ENCODE data around the gene RPP25L. TPM values are rescaled to one million over a fixed set of nuclear protein-coding genes. Genes with fewer than 3 reads are reported as not detected.
A peak's percentile ranks its signal among the peaks of the same experiment; 100 is the strongest.

The RPP25L gene
- total RNA-seq, result 7.2 TPM

- Histone ChIP-seq H3K9me3 (no peaks in the 10 kb centered on the region), H3K4me1 (peaks cover 3 to 13% of the 10 kb centered on the region in 2 donors), H3K36me3 (peaks cover 17 to 38% of the 10 kb centered on the region in 2 donors), H3K4me3 (peak within 1 kb of the TSS; percentile 77 to 92), H3K27ac (peak within 1 kb of the TSS; percentile 71 to 83), H3K27me3 (no peaks in the 10 kb centered on the region)
- DNase-seq (ENCODE audit: low spot score in 2 of 2), result peak; percentile 63 to 92
- intact Hi-C loops (cut with DNase I), result loop anchor here (1.0 to 5.0 kb wide), 6 partner anchors 8 to 155 kb away; partner anchors contain the start of genes CCL27, DCTN3, DNAI1 and ENHO
- TF ChIP-seq CTCF (IDR thresholded peaks at IDR 0.05), result no peak
Measured at GRCh38 chr9:34611811-34612787, at the start of gene RPP25L. Gene RPP25L, minus strand, starts transcription at chr9:34612097. Its CDS starts 801 bp downstream, at chr9:34611296.

- H3K36me3 ChIP-seq, result peaks cover 28 to 38% of the 10 kb centered on the region in 2 donors
- no peaks in the 10 kb centered on the region for H3K9me3 ChIP-seq
- DNase-seq (ENCODE audit: low spot score in 2 of 2), result no peak
- H3K4me3 ChIP-seq, result no peak overlapping the region
- peaks cover 9 to 18% of the 10 kb centered on the region in 2 donors for H3K4me1 ChIP-seq
- no peaks in the 10 kb centered on the region for H3K27me3 ChIP-seq
- no peak for TF ChIP-seq CTCF (IDR thresholded peaks at IDR 0.05)
- H3K27ac ChIP-seq, result no peak overlapping the region
- intact Hi-C loops (cut with DNase I), result loop anchor here (5.0 to 10.0 kb wide), 3 partner anchors 47 to 455 kb away; partner anchors contain the start of genes ATOSB, FANCG, RPP25L and VCP
Measured at GRCh38 chr9:34659592-34660253, 47.8 kb upstream of the RPP25L start.

- no peaks in the 10 kb centered on the region for H3K9me3 ChIP-seq
- H3K27me3 ChIP-seq, result no peaks in the 10 kb centered on the region
- no peak for TF ChIP-seq CTCF (IDR thresholded peaks at IDR 0.05)
- DNase-seq (ENCODE audit: low spot score in 2 of 2), result no peak
- intact Hi-C loops (cut with DNase I), result loop anchor here (10.0 kb wide), 1 partner anchor 416 kb away; the partner anchor contains the start of genes FANCG and VCP
- H3K36me3 ChIP-seq, result peaks cover 28 to 38% of the 10 kb centered on the region in 2 donors
- H3K4me1 ChIP-seq, result peaks cover 11 to 25% of the 10 kb centered on the region in 2 donors
- no peak overlapping the region for H3K27ac ChIP-seq
- no peak overlapping the region for H3K4me3 ChIP-seq
Measured at GRCh38 chr9:34658461-34658860, 46.6 kb upstream of the RPP25L start.

GRCh38 chr9:34656992-34657391, 45.1 kb upstream of the RPP25L start:
- no peaks in the 10 kb centered on the region for H3K27me3 ChIP-seq
- peaks cover 22 to 38% of the 10 kb centered on the region in 2 donors for H3K4me1 ChIP-seq
- DNase-seq (ENCODE audit: low spot score in 2 of 2), result no peak
- H3K4me3 ChIP-seq, result no peak overlapping the region
- TF ChIP-seq CTCF (IDR thresholded peaks at IDR 0.05), result no peak
- no peaks in the 10 kb centered on the region for H3K9me3 ChIP-seq
- H3K27ac ChIP-seq, result no peak overlapping the region
- H3K36me3 ChIP-seq, result peaks cover 27 to 30% of the 10 kb centered on the region in 2 donors
- intact Hi-C loops (cut with DNase I), result loop anchor here (10.0 kb wide), 1 partner anchor 418 kb away; the partner anchor contains the start of genes FANCG and VCP

- intact Hi-C loops (cut with DNase I), result loop anchor here (10.0 kb wide), 1 partner anchor 419 kb away; the partner anchor contains the start of genes FANCG and VCP
- peak overlapping the region; percentile 89 to 96 for H3K27ac ChIP-seq
- no peak overlapping the region for H3K4me3 ChIP-seq
- H3K27me3 ChIP-seq, result no peaks in the 10 kb centered on the region
- no peaks in the 10 kb centered on the region for H3K9me3 ChIP-seq
- no peak for TF ChIP-seq CTCF (IDR thresholded peaks at IDR 0.05)
- H3K4me1 ChIP-seq, result peaks cover 22 to 49% of the 10 kb centered on the region in 2 donors
- peaks cover 15 to 17% of the 10 kb centered on the region in 2 donors for H3K36me3 ChIP-seq
- no peak for DNase-seq (ENCODE audit: low spot score in 2 of 2)
Measured at GRCh38 chr9:34655394-34655793, 43.5 kb upstream of the RPP25L start.
